Prostate gland (tissue), 2 donors: Measurements from ENCODE around the gene FLT1. TPM values are rescaled to one million over a fixed set of nuclear protein-coding genes. Genes with fewer than 3 reads are reported as not detected.

Source experiments
- DNase-seq: peaks from one replicate; pipeline ENCODE4 v3.0.0-alpha.2; 2019; ENCODE audit warnings: low spot score
- H3K27ac ChIP-seq, 2 donors: fragments of 200-600 bp; sonication (generic); 2 replicates each; pipeline ENCODE4 v1.5.1; 2017 to 2019
- H3K27me3 ChIP-seq: fragments of 200-600 bp; sonication (generic); replicated peaks from 2 replicates; pipeline ENCODE4 v1.5.1; 2019; ENCODE audit not compliant: insufficient read depth
- H3K36me3 ChIP-seq, 2 donors: fragments of 200-600 bp; sonication (generic); 1 replicate in 1 of 2; 2 replicates in 1 of 2; pipeline versions ENCODE4 v1.5.1 to v1.8.1; 2017 to 2019
- H3K4me1 ChIP-seq: fragments of 200-600 bp; sonication (generic); replicated peaks from 2 replicates; pipeline ENCODE4 v1.5.1; 2019
- H3K4me3 ChIP-seq, 2 donors: fragments of 200-600 bp; sonication (generic); 2 replicates each; pipeline ENCODE4 v1.5.1; 2017 to 2019
- H3K9me3 ChIP-seq: fragments of 200-600 bp; sonication (generic); 2 replicates; pipeline ENCODE4 v1.5.1; 2017
- CTCF ChIP-seq, 4 experiments: fragments of 200-600 bp in 2 of 4; fragments of 450-650 bp in 2 of 4; sonication (generic) in 2 of 4; IDR thresholded peaks; 1 replicate in 3 of 4; 2 replicates in 1 of 4; pipeline ENCODE4 v1.5.1; 2016 to 2019; ENCODE audit warnings: antibody characterized with exemption in 4 of 4, mild to moderate bottlenecking in 2 of 4, moderate library complexity in 2 of 4
- POLR2A ChIP-seq: fragments of 450-650 bp; IDR thresholded peaks from one replicate; pipeline ENCODE4 v1.6.1; 2016; ENCODE audit warnings: antibody characterized with exemption, mild to moderate bottlenecking
- POLR2AphosphoS5 ChIP-seq: sonication (generic); formaldehyde crosslinking; IDR thresholded peaks from one replicate; pipeline ENCODE4 v1.6.1; 2017; ENCODE audit warnings: antibody characterized with exemption
- WGBS: methylation state at CpG from one replicate; pipeline ENCODE4 v1.1.5; 2018; 5-methylcytosine and 5-hydroxymethylcytosine counted together
- intact Hi-C: fragments of 100-400 bp; cut with DNase I; formaldehyde crosslinking; loops from one replicate; pipeline ENCODE4 v1.14.2; 2022
- total RNA-seq, 2 donors: library from RNA; depleted of rRNA; stranded (reverse); fragments of >200 nt; gene quantifications; one replicate each; pipeline ENCODE4 v1.1.0, GENCODE V29; 2016

The FLT1 gene
- total RNA-seq, 2 donors from 2014 or later, result 9.1 to 27.0 TPM

GRCh38 chr13:28466151-28466550 is 28.8 kb downstream of the FLT1 start:
- Histone ChIP-seq H3K9me3 (no peaks in the 10 kb centered on the region), H3K27ac (no peak overlapping the region), H3K4me1 (no peaks in the 10 kb centered on the region), H3K4me3 (no peak overlapping the region), H3K27me3 (no peaks in the 10 kb centered on the region), H3K36me3 (no peaks in the 10 kb centered on the region)
- TF ChIP-seq CTCF (IDR thresholded peaks at IDR 0.05), result no peak
- TF ChIP-seq POLR2A, result no peak
- TF ChIP-seq POLR2AphosphoS5, result no peak
- no peak for DNase-seq
- intact Hi-C loops, result no loop called here
- WGBS, result 84% methylated on average over 3 of the region's 3 CpGs

GRCh38 chr13:28464861-28465460 is 30.0 kb downstream of the FLT1 start:
- no peaks in the 10 kb centered on the region for H3K27me3 ChIP-seq
- no peak overlapping the region for H3K4me3 ChIP-seq
- intact Hi-C loops, result no loop called here
- no peak overlapping the region for H3K27ac ChIP-seq
- H3K9me3 ChIP-seq, result no peaks in the 10 kb centered on the region
- TF ChIP-seq CTCF (IDR thresholded peaks at IDR 0.05) (no peak), POLR2AphosphoS5 (no peak), POLR2A (no peak)
- 76% methylated on average over 6 of the region's 6 CpGs for WGBS
- H3K4me1 ChIP-seq, result no peaks in the 10 kb centered on the region
- H3K36me3 ChIP-seq, result no peaks in the 10 kb centered on the region
- no peak for DNase-seq

- TF ChIP-seq POLR2AphosphoS5 (no peak), CTCF (IDR thresholded peaks at IDR 0.05) (no peak), POLR2A (no peak)
- Histone ChIP-seq H3K4me3 (no peak overlapping the region), H3K4me1 (no peaks in the 10 kb centered on the region), H3K36me3 (no peaks in the 10 kb centered on the region), H3K27me3 (no peaks in the 10 kb centered on the region), H3K27ac (no peak overlapping the region), H3K9me3 (no peaks in the 10 kb centered on the region)
- 53% methylated on average over 3 of the region's 3 CpGs for WGBS
- intact Hi-C loops, result no loop called here
- no peak for DNase-seq
These were observed 31.4 kb downstream of the FLT1 start for GRCh38 chr13:28463481-28463880.

- Histone ChIP-seq H3K36me3 (no peaks in the 10 kb centered on the region), H3K4me1 (no peaks in the 10 kb centered on the region)
- intact Hi-C loops, result no loop called here
These were observed 35.0 kb downstream of the FLT1 start for GRCh38 chr13:28459911-28460310.

More at GRCh38 chr13:28459911-28460310, 35.0 kb downstream of the FLT1 start:
- no peak overlapping the region for H3K27ac ChIP-seq
- H3K9me3 ChIP-seq, result no peaks in the 10 kb centered on the region
- H3K27me3 ChIP-seq, result no peaks in the 10 kb centered on the region
- 86% methylated on average over 4 of the region's 4 CpGs for WGBS
- DNase-seq, result no peak
- TF ChIP-seq CTCF (IDR thresholded peaks at IDR 0.05), result no peak
- no peak for TF ChIP-seq POLR2A
- no peak for TF ChIP-seq POLR2AphosphoS5
- no peak overlapping the region for H3K4me3 ChIP-seq
